HG03196 (cell line): ENCODE data around the gene PRR16.

Source experiments
- ATAC-seq: cut with Tn5 transposase; IDR thresholded peaks from one replicate; pipeline ENCODE4 v1.9.1; 2021; ENCODE audit not compliant: unreplicated experiment

PRR16 gene

DNA sequence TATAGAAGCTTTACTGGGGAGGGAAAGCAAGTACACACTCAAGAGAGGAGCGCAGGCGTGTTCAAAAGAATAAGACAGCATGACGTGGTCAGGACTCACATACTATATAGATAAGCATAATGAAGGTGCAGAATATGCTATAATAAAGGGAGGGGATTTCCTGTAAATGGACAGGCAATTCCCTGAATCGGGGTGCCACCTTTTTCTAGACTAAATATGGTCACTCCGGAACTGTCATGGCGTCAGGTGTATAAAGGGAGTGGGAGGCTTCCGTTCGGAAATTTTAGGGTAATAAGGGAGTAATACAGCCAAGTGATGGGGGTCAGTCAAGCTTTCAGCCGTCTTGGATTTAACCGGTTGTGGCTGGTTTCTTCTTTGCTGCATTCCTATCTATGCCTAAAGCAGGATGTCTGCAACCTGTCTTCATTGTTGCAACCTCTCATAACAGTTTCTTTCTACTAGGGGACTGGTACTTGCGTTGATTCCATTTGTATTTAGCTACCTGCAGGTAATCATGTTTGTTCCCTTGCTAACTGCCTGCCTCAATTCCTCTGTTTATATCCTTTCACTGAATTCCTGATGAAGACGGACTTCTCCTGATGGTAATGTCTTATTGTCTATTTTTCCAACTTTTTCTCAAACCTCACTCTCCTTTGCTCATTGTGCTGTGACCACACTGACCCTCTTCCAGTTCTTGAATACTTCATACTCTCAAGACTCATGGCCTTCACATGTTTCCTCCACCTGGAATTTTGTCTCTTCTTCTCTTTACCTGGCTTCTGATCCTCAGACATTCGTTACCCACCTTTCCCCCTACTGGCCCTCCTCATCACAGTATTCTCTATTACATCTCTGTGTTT is 48.9 kb downstream of the PRR16 start:
- no peak for ATAC-seq

- ATAC-seq = no peak
These were observed 52.7 kb downstream of the PRR16 start for GRCh38 chr5:120516805-120517204.

DNA sequence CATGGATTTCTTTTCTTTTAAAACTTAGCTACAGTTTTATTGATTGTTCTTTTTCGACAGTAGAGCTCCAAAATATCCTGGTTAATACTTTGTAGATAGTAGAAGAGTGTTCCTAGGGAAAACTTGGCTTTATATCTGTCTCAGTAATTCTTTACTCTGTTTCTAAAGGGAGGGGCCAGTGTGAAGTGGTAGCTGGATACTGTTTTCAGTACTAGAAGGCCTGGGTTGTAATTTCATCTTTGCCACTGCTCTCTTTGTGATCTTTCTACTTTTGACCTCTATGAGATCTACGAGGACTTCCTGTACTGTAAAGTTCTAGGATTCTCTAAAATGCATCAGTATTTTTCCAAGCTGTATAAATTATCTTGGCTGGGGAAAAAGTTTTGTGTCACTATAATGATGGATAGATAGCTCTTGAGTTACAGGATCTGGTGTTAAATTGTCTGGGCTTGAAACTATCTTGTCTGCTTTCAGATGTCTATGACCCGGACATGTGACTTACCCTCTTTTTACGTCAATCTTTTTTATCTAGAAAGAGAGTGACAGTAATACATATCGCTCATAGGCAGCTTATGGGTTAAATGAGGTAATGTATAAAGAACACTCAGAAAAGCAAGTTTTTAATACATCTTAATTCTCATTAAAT is 53.6 kb downstream of the PRR16 start:
- ATAC-seq = no peak

DNA sequence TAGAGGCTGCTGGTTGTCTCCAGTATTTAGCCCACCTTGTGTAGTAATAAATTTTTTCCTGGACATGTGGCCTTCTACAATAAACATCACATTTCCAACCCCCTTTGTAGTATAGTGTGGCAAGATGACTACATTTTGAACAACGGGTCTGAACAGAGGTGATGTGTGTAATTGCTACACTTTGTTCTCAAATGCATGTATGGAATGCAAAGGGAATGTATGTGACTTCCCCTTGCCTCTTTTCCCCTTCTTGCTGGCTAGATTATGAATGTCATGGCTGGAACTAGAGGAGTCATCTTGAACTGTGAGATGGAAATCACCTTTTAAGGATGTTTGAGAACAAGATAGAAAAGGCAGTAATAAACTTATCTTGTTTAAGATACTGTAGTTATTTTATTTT is 54.5 kb downstream of the PRR16 start:
- ATAC-seq = no peak

DNA sequence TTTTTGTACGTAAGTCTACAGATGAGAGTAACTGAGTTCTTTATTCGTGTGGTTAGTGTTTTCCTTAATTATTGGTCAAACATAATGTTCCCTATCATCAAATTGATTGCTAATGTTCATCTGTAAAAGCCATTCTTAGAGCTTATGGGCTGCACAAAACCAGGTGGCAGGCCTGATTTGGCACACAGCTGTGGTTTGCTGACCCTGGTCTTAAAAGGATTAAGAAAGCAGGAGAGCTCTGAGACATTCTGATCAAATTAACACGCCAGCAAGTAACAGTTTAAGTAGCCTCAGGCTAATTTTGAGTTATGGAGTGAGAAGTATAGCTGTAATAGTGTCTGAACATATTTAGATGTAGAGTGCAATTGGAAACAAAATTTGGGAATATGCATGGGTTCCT is 63.2 kb downstream of the PRR16 start:
- ATAC-seq = no peak

DNA sequence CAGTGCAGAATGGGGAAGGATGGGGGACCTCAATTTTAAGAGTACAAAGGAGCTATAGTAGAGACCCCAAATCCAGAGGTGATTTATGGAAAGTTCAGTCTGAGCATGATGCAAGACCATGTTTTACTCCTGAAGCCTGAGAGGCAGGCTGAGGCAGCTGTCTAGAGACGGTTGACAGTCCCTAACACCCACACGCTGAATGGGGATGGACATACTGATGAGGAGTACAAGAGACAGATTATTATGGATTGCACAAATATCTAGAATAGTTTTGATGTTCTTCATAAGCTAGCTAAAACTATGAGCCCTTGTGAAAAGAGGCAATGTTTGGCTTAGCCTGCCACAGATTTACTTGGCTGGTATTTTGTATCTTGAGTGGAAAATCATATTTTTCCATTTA is 64.5 kb downstream of the PRR16 start:
- ATAC-seq = no peak

GRCh38 chr5:120529386-120529785 is 65.3 kb downstream of the PRR16 start:
- ATAC-seq = no peak

DNA sequence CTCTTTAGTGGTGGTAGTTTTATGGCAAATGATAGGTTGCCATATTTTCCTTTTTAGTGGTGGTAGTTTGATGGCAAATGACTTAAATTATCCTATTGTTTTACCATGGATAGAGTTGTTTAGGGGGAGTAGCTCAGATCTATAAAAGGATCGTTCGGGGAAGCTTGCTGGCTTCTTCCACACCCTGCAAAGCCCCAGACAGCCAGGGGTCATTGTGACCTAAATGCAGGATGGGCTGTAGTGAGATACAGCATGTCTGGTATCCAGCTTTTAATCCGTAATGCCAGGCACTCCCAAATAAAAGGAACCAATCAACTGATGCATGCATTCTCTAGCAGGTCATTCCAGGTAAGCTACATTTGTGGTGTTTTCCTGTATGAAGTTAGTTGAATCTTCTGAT is 67.1 kb downstream of the PRR16 start:
- no peak for ATAC-seq

GRCh38 chr5:120532835-120533234 is 68.7 kb downstream of the PRR16 start:
- no peak for ATAC-seq

DNA sequence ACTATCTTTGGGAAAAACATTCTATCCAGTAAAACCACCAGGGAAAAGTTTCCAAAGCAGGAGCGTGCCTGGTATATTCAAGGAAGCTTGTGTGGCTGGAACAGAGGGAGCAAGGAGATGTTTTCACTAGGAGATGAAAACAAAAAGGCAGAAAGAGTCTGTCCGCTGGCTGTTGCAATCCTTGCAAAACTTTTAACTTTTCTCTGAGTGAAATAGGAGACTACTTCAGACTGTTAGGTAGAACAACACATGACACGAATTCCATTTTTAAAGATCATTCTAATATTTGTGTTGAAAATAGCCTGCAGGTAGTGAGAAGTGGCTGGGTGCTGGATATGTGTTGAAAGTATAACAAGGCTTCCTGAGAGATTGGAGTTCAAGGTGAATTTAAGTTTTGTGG is 69.5 kb downstream of the PRR16 start:
- ATAC-seq = no peak

GRCh38 chr5:120535900-120536299 is 71.8 kb downstream of the PRR16 start:
- ATAC-seq = no peak

DNA sequence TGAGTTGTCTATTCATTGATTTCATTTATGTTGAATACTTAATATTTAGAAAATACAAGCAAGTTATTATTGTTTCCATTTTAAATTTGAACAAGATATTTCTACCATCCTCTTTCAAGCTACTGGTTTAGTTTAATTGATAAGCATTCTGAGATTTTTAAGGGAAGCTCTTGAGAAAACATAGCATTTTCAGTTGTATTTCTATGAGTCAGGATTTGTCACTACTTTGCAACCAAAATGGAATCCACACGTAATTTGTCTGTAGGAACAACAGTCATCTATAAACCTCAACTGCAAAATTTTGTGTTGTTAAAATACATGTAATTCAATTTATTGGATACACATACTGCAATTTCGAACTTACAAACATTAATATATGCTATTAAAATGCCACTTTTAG is 74.0 kb downstream of the PRR16 start:
- no peak for ATAC-seq

- ATAC-seq = no peak
These were observed 74.5 kb downstream of the PRR16 start for GRCh38 chr5:120538644-120539043.

DNA sequence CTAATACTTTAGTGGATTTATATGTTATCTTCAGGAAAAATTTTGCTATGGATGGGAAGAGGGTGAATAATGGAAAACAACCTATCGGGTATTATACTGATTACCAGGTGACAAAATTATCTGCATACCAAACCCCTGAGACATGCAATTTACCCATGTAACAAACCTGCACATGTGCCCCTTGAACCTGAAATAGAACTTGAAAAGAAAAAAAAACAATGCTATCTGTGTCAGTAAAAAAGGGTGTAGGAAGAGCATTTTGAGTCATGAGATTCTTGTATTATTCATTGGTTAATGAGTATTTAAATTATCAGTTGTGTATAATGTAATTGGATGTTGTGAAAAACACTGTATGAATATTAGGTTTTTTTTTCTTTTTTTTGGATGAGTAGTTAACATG is 75.4 kb downstream of the PRR16 start:
- no peak for ATAC-seq

- ATAC-seq = no peak
These were observed 76.0 kb downstream of the PRR16 start for GRCh38 chr5:120540097-120540496.

GRCh38 chr5:120544043-120544442 is 79.9 kb downstream of the PRR16 start:
- no peak for ATAC-seq

DNA sequence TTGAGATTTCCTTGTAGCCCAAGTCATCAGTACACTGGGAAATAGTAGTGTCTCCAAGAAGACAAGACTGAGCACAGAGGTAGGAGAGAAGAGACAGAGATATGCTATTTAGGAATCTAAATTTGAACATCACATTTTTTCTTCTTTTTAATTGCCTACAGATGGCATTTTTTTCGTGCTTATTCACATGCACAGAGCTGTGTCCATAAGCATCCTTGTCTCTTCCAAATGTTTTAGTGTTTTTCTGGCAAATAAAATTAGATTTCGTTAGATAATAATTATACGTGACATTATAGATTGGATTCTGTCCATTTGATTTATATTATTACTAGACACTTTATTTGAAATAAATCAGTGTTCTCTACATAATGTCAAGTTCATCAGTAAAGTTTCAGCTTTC is 80.9 kb downstream of the PRR16 start:
- no peak for ATAC-seq

- ATAC-seq = no peak
These were observed 81.9 kb downstream of the PRR16 start for GRCh38 chr5:120545951-120546350.

DNA sequence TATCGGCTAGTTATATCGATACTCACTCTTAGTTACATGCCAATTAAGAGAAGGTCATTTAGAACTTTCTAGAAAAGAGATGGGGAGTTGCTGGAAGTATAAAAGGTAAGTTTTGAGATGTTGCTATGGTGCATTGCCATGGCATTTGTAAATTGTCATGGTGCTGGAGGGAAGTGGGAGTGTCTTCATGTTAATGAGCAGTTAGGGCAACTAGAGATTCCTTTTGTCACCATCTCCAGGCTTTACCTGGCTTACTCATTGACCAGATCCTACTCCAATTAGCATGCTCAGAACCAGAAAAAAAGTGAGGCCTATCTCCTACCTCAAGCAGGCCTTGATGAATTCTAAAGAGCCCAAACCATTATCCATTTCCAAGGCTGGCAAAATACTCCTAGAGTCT is 82.8 kb downstream of the PRR16 start:
- no peak for ATAC-seq

GRCh38 chr5:120550358-120550757 is 86.3 kb downstream of the PRR16 start:
- ATAC-seq = no peak

GRCh38 chr5:120552638-120553037 is 88.5 kb downstream of the PRR16 start:
- no peak for ATAC-seq

- no peak for ATAC-seq
These were observed 91.2 kb downstream of the PRR16 start for GRCh38 chr5:120555345-120555744.

DNA sequence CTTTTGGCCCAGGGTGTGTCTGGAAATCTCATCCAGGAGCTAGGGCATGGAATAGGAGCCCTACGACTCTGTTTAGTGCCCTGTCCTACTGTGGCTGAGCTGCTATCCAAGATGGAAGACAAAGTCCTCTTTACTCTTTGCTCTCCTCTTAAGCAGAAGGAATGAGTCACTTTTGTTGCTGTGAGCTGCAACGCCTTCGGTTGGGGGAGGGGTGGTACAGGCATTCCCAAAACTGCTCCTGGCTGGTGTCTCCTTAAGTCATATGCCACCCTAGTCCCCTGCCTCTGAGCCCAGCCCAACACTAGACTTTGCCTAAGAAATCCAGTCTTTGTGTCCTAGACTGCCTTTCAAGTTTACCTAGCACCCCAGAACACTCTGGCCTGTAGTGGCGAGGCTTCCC is 99.9 kb downstream of the PRR16 start:
- ATAC-seq = no peak
